Endometrial microvascular endothelial cells (primary cell): Measurements from ENCODE around the gene SMYD4. TPM values are rescaled to one million over a fixed set of nuclear protein-coding genes. Genes with fewer than 3 reads are reported as not detected.
"Not testable (repeated sequence)": the region's sequence is repeated elsewhere in the genome, so short reads cannot be mapped to it uniquely, and the experiment has no call there.

Source experiments
- in situ Hi-C: cut with HindIII; loops from 2 replicates; pipeline ENCODE4 v1.10.0; 2017; ENCODE audit warnings: low sequenced_read_pairs, low pct_unique_long_range_greater_than_20kb; ENCODE audit errors: inconsistent ontology term
- total RNA-seq: library from RNA; depleted of rRNA; stranded (reverse); fragments of >200 nt; gene quantifications from one replicate; pipeline ENCODE4 v1.2.3, GENCODE V29; 2015; ENCODE audit errors: inconsistent ontology term

The SMYD4 gene
- total RNA-seq, 1 donor from 2014 or later: 6.7 TPM

DNA sequence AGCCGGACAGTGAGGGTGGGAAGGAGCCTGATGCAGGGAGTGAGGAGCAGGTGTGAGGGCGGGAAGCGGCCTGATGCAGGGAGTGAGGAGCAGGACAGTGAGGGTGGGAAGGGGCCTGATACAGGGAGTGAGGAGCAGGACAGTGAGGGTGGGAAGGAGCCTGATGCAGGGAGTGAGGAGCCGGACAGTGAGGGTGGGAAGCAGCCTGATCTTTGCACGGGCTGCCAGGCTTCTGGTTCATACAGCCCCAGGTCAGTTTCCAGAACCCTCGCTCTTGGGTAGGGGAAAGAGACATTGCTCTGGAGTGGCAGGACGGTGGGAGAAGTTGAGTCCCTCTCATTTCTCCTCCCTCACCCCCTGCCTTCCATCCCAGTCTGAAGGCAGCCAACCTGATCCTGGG is 87.8 kb downstream of the SMYD4 start:
- in situ Hi-C loops: not testable (repeated sequence)

DNA sequence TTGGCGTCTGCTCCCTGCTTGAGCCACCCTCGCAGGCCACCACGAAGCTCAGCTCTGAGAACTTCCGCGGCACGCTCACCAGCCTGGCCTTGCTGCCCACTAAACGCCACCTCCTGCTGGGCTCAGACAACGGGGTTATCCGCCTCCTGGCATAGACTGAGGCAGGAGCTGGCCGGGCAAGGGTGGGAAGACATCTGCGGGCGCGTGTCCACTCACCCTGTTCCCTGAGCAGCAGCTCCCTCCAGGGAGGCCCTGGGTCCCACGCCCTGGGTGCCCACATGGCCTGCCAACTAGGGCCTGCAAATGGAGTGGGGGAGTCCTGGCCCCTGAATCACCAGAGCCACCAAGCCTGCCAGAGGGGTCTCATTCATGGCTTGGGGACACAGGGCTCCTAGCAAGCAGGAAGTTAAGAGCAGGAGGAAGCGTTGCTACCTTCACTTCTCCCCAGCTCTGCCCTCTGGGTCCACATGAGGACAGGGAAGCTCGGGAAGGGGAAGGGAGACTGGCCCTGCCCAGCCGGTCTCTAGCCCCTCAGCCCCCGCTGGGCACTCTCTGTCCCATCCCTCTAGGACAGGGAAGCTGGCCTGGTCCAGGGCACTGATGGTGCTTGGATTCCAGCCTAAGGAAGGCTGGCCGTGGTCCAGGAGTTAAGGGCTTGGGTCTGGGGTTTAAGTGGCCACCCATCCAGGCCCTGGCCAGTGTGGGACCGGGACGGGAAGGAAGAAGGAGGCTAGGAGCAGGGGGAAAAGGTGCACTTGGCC is 92.0 kb downstream of the SMYD4 start:
- in situ Hi-C loops: no loop called here

DNA sequence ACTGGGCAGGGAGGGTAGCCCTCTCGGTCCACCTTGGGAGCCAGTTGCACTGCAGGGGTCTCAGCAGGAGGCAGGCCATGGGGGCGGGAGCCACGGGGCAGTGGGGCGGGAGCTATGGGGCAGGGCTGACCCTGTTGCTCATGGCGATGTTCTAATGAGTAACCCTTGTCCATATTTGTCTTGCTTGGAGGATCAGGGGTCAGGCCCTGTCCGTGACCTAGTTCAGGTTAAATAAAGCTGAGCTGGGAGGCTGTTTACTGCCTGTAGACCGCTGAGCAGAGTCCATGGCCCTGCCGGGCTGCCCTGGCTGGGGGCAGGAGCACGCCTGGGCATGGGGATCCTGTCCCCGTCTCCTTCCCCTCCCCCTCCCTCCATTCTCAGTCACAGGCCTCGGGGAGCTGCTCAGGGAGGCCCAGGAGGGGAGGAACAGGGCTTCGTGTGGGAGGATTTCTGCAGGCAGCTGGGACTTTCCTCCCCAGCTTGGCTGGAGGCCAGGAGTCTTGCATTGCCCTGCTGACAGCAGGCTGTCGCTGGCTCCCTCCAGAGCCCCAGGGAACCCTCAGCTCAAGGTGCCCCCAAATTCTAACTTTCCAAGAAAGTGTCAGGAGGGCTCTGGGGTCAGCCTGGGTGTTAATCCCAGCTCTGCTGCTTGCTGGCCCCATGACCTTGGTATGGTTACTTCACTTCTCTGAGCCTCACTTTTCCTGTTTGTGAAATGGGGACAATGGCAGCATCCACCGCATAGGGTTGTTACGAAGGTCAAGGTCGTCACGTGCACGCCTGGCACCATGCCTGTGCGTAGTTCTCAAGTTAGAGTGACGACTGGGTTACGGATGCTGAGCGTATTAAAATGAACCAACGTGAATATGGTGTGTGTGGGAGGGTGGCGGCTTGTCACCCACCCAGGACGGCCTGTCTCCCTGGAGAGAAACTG is 93.1 kb downstream of the SMYD4 start:
- in situ Hi-C loops: no loop called here

DNA sequence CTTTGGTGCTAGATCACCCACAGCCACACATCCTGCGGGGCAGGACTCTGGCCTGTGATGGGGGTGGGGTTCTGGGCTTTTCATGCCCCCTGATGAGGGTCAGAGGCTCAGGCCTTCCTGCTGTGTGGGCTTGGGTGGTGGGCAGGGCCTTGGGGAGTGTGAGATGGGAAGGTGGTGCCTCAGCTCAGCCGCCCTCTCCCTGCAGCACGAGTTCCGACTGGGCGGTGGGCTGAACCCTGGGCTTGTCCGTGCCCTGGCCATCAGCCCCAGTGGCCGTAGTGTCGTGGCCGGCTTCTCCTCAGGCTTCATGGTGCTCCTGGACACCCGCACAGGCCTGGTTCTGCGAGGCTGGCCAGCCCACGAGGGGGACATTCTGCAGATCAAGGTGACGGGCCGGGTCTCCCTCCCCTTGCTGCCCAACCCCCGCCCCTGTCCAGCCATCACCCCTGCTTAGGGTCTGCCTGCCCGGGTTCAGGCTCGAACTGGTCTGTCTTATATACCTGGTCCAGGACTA is 93.8 kb downstream of the SMYD4 start:
- in situ Hi-C loops: no loop called here

DNA sequence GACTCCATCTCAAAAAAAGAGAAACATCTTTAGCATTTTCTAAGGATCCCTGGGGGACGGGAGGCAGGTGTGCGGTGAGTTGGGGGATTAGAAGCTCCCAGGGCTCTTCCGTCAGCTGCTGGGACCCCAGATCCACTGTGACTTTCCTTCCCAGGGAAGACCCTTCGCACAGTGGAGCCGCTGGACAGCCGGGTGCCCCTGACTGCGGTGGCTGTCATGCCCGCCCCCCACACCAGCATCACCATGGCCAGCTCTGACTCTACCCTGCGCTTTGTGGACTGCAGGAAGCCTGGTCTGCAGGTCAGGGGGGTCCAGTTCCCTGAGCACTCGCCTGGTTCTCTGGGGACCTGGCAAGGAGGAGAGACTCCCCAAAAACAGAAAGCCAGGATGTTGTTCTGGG is 94.3 kb downstream of the SMYD4 start:
- in situ Hi-C loops: no loop called here

DNA sequence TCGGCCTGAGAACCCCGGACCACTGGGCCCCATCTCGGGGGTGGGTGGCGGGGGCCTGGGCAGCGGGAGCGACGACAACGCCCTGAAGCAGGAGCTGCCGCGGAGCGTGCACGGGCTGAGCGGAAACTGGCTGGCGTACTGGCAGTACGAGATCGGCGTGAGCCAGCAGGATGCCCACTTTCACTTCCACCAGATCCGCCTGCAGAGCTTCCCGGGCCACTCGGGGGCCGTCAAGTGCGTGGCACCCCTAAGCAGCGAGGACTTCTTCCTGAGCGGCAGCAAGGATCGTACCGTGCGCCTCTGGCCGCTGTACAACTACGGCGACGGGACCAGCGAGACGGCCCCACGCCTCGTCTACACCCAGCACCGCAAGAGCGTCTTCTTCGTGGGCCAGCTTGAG is 95.9 kb downstream of the SMYD4 start:
- in situ Hi-C loops: no loop called here

DNA sequence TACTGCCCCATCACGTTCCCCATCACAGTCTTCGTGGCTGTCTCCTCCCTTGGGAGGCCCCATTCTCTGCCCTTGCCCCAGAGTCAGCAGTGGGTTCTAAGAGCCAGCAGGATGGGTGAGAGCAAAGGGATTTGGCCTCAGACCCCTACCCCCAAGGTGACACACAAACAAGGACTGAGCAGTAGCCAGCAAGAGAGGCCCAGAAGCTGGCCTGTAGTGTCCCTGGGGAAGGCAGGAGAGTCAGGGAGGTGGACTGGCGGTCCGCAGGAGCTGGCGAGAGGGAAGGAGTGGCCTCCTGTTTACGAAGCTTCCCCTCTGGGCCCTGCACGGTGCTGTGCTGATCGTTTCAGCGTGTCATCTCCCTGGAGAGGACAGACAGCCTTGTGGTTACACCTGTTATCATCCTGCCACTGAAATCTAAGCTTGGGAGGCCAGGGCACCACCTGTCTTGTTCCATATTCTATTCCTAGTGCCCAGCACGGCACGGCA is 96.8 kb downstream of the SMYD4 start:
- in situ Hi-C loops: no loop called here

DNA sequence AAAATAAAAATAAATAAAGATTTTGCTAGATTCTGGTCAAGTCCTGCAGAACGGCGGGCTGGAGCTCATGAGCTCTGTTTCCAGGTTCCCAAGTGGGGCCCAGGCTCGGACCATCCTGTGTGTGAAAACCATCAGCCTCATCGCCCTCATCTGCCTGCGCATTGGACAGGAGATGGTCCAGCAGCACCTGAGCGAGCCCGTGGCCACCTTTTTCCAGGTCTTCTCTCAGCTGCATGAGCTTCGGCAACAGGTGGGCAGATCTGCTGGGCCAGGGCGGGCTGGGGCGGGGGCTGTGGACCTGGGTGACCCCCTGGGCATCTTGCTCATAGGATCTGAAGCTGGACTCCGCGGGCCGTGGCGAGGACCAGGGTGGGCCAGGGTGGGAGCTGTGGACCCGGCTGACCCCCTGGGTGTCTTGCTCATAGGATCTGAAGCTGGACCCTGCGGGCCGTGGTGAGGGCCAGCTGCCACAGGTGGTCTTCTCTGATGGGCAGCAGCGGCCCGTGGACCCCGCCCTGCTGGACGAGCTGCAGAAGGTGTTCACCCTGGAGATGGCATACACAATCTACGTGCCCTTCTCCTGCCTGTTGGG is 97.4 kb downstream of the SMYD4 start:
- in situ Hi-C loops: no loop called here

DNA sequence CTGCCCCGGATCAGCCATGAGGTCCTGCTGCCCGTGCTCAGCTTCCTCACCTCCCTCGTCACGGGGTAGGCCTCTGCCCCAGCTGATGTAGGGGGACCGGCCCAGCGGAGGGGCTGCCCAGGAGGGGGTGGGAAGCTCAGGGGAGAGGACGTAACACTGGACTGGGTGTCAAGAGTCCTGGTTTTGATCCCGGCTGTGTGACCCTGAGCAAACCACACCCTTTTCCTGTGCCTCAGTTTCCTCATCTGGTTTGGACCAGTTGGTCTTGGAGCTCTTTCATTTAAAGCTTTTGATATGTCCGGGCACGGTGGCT is 98.6 kb downstream of the SMYD4 start:
- in situ Hi-C loops: no loop called here

DNA sequence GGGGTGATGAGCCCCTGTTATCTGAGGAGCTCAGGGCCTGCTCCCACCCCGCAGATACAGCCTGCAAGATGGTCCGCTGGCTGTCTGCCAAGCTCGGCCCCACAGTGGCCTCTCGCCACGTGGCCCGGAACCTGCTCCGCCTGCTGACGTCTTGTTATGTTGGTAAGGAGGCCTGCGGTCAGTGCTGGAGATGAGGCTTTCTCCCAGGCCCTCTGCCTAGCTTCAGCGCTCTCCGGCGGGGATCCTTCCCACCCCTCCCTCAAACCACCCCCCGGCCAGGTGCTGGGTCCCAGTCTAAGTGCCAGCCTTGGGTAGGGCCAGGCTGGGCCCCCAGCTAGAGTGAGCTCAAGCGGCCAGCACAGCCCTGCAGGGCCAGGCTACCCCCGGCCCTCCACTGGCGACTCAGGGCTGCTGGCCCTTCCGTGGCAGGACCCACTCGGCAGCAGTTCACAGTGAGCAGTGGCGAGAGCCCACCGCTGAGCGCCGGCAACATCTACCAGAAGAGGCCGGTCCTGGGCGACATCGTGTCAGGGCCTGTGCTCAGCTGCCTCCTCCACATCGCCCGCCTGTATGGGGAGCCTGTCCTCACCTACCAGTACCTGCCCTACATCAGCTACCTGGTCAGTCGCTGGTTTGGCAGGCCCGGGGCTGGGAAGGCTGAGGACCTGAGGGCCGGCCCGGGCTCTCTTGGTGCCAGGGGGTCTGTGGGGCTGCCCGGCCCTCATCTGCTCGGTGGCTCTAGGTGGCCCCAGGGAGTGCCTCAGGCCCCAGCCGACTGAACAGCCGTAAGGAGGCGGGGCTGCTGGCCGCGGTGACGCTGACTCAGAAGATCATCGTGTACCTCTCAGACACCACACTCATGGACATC is 99.1 kb downstream of the SMYD4 start:
- in situ Hi-C loops: no loop called here

DNA sequence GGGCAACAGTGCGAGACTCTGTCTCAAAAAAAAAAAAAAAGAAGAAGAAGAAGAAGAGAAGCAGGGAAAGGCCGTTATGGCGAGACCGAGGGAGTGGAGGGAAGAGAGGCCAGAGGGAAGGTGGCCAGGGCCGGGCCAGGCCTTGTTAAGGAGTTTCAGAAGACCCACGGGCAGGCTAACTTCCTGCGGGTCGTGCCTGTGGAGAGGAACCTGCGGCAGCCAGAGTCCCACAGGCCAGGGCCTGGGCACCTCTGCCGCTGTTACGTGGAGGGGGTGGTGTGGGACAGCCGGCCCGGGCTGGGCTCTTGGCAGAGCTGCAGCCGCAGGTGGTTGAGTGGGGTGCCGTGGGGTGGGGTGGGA is 99.8 kb downstream of the SMYD4 start:
- in situ Hi-C loops: no loop called here

Other genes starting within 250 kb of the SMYD4 start
- 47.9 TPM for gene SLC43A2, start 201.1 kb downstream of the SMYD4 start, total RNA-seq
- gene SCARF1, start 184.2 kb downstream of the SMYD4 start, total RNA-seq: 120 TPM
- 22.0 TPM for gene RILP, start 180.0 kb downstream of the SMYD4 start, total RNA-seq
- gene PRPF8, start 145.0 kb downstream of the SMYD4 start, total RNA-seq: 183 TPM
- gene TLCD2, start 119.5 kb downstream of the SMYD4 start, total RNA-seq: 0.19 TPM
- 24.2 TPM for gene WDR81, start 105.2 kb downstream of the SMYD4 start, total RNA-seq
- 0.56 TPM for gene SERPINF2, start 87.0 kb downstream of the SMYD4 start, total RNA-seq
- gene SERPINF1, start 67.8 kb downstream of the SMYD4 start, total RNA-seq: not detected
- 33.3 TPM for gene RPA1, start 103 bp upstream of the SMYD4 start, total RNA-seq
- not detected for gene RTN4RL1, start 195.4 kb upstream of the SMYD4 start, total RNA-seq
- 38.8 TPM for gene DPH1, start 200.3 kb upstream of the SMYD4 start, total RNA-seq
- 97.7 TPM for gene OVCA2, start 212.1 kb upstream of the SMYD4 start, total RNA-seq
- gene HIC1, start 225.2 kb upstream of the SMYD4 start, total RNA-seq: 27.2 TPM